DOHH2 (cell line): ENCODE data around the gene LRP1-AS.

ENCODE experiments used
- H3F3A ChIP-seq: fragments of 200-600 bp; sonication (generic), shearing (Covaris generic); 2 replicates; pipeline ENCODE4 v1.6.0; 2016; ENCODE audit warnings: antibody characterized with exemption, mild to moderate bottlenecking; ENCODE audit not compliant: control insufficient read depth, insufficient read depth
- H3K27ac ChIP-seq: fragments of 200-600 bp; sonication (generic); 2 replicates; pipeline ENCODE4 v1.5.1; 2014; ENCODE audit warnings: low read depth, mild to moderate bottlenecking, low read length, moderate library complexity
- H3K27me3 ChIP-seq: fragments of 200-600 bp; sonication (generic); 2 replicates; pipeline ENCODE4 v1.6.1; 2014; ENCODE audit warnings: mild to moderate bottlenecking, low read length, mixed read lengths; ENCODE audit not compliant: control insufficient read depth
- H3K36me3 ChIP-seq: fragments of 200-600 bp; sonication (generic); 2 replicates; pipeline ENCODE4 v1.6.1; 2014; ENCODE audit warnings: mild to moderate bottlenecking, low read length, moderate library complexity, mixed read lengths; ENCODE audit not compliant: control insufficient read depth
- H3K4me1 ChIP-seq: fragments of 200-600 bp; sonication (generic); 2 replicates; pipeline ENCODE4 v1.6.1; 2014; ENCODE audit warnings: mild to moderate bottlenecking, low read length, mixed read lengths; ENCODE audit not compliant: control insufficient read depth
- H3K4me2 ChIP-seq: fragments of 200-600 bp; sonication (generic); 2 replicates; pipeline ENCODE4 v1.6.0; 2014; ENCODE audit warnings: mild to moderate bottlenecking, low read length, moderate library complexity
- H3K4me3 ChIP-seq: fragments of 200-600 bp; sonication (generic); 2 replicates; pipeline ENCODE4 v1.5.1; 2014; ENCODE audit warnings: mild to moderate bottlenecking, low read length, mixed read lengths
- H3K79me2 ChIP-seq: fragments of 200-600 bp; sonication (generic); 2 replicates; pipeline ENCODE4 v1.6.1; 2014; ENCODE audit warnings: mild to moderate bottlenecking, low read length, mixed read lengths; ENCODE audit not compliant: control insufficient read depth
- H3K9me2 ChIP-seq: fragments of 200-600 bp; sonication (generic); replicated peaks from 2 replicates; pipeline ENCODE4 v1.6.1; 2014; ENCODE audit warnings: mild to moderate bottlenecking, low read length, mixed read lengths; ENCODE audit not compliant: control insufficient read depth
- H3K9me3 ChIP-seq: fragments of 200-600 bp; sonication (generic); 2 replicates; pipeline ENCODE4 v1.6.1; 2014; ENCODE audit warnings: antibody characterized with exemption, low read length, mixed read lengths; ENCODE audit not compliant: control insufficient read depth, insufficient read depth
- H4K20me1 ChIP-seq: fragments of 200-600 bp; sonication (generic); 2 replicates; pipeline ENCODE4 v1.6.0; 2014; ENCODE audit warnings: low read depth, mild to moderate bottlenecking, antibody characterized with exemption, low read length, moderate library complexity; ENCODE audit not compliant: control insufficient read depth, insufficient read depth
- CTCF ChIP-seq: fragments of 200-600 bp; sonication (generic); IDR thresholded peaks from one replicate; pipeline ENCODE4 v1.5.1; 2014; ENCODE audit warnings: antibody characterized with exemption, mild to moderate bottlenecking, low read depth, low read length; ENCODE audit not compliant: poor library complexity, severe bottlenecking
- EZH2phosphoT487 ChIP-seq: fragments of 200-600 bp; sonication (generic); IDR thresholded peaks from 2 replicates; pipeline ENCODE4 v1.6.1; 2017; ENCODE audit warnings: borderline replicate concordance, mild to moderate bottlenecking, antibody characterized with exemption, low read length, moderate library complexity, mixed read lengths

LRP1-AS gene

DNA sequence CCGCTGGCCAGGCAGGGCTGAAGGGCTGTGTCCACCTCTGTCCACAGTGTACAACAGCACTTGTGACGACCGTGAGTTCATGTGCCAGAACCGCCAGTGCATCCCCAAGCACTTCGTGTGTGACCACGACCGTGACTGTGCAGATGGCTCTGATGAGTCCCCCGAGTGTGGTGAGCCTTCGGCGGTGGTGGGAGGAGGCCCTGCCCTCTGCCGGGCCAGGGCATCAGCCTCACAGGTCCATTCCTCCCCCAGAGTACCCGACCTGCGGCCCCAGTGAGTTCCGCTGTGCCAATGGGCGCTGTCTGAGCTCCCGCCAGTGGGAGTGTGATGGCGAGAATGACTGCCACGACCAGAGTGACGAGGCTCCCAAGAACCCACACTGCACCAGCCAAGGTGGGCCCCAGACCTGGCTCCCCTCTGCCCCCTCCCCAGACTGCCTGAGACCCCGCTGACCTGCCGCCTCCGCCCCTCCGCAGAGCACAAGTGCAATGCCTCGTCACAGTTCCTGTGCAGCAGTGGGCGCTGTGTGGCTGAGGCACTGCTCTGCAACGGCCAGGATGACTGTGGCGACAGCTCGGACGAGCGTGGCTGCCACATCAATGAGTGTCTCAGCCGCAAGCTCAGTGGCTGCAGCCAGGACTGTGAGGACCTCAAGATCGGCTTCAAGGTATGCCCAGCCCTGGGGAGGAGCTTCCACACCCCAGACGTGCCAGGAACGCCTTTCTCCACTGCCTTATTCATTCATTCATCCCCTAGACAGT lies 48.4 kb upstream of the LRP1-AS start:
- H3K9me2 ChIP-seq = no peaks in the 10 kb centered on the region
- H3F3A ChIP-seq = no peaks in the 10 kb centered on the region
- no peaks in the 10 kb centered on the region for H3K36me3 ChIP-seq
- H3K4me2 ChIP-seq = no peak overlapping the region
- no peaks in the 10 kb centered on the region for H3K9me3 ChIP-seq
- no peaks in the 10 kb centered on the region for H3K4me1 ChIP-seq
- no peaks in the 10 kb centered on the region for H3K79me2 ChIP-seq
- H3K27me3 ChIP-seq = no peaks in the 10 kb centered on the region
- TF ChIP-seq EZH2phosphoT487 = no peak
- no peak for TF ChIP-seq CTCF
- no peak overlapping the region for H3K4me3 ChIP-seq
- H4K20me1 ChIP-seq = no peaks in the 10 kb centered on the region
- H3K27ac ChIP-seq = no peak overlapping the region

- Histone ChIP-seq H4K20me1 (no peaks in the 10 kb centered on the region), H3K4me2 (no peak overlapping the region), H3K9me2 (no peaks in the 10 kb centered on the region), H3F3A (no peaks in the 10 kb centered on the region), H3K4me1 (no peaks in the 10 kb centered on the region), H3K36me3 (no peaks in the 10 kb centered on the region), H3K4me3 (no peak overlapping the region), H3K9me3 (no peaks in the 10 kb centered on the region), H3K27me3 (no peaks in the 10 kb centered on the region), H3K79me2 (no peaks in the 10 kb centered on the region), H3K27ac (no peak overlapping the region)
- TF ChIP-seq CTCF (no peak), EZH2phosphoT487 (no peak)
Observed at GRCh38 chr12:57195186-57195585, 47.8 kb upstream of the LRP1-AS start.

DNA sequence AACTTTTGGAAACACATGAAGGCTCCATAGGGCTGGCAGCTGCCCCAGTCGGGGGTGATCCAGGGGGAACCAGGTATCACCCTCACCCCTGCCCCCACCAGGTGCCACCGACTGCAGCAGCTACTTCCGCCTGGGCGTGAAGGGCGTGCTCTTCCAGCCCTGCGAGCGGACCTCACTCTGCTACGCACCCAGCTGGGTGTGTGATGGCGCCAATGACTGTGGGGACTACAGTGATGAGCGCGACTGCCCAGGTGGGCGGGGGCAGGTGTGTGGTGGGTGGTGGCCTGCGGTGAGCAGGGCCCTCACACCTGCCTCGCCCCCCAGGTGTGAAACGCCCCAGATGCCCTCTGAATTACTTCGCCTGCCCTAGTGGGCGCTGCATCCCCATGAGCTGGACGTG lies 46.8 kb upstream of the LRP1-AS start:
- Histone ChIP-seq H3K27me3 (no peaks in the 10 kb centered on the region), H3K36me3 (no peaks in the 10 kb centered on the region), H3K27ac (no peak overlapping the region), H3K79me2 (no peaks in the 10 kb centered on the region), H3K4me3 (no peak overlapping the region), H3K4me2 (no peak overlapping the region), H3K9me2 (no peaks in the 10 kb centered on the region), H3K4me1 (no peaks in the 10 kb centered on the region), H4K20me1 (no peaks in the 10 kb centered on the region), H3K9me3 (no peaks in the 10 kb centered on the region), H3F3A (no peaks in the 10 kb centered on the region)
- TF ChIP-seq CTCF = no peak
- TF ChIP-seq EZH2phosphoT487 = no peak
